ENCODE results near the gene TAS1R3.

Gene TAS1R3

DNA sequence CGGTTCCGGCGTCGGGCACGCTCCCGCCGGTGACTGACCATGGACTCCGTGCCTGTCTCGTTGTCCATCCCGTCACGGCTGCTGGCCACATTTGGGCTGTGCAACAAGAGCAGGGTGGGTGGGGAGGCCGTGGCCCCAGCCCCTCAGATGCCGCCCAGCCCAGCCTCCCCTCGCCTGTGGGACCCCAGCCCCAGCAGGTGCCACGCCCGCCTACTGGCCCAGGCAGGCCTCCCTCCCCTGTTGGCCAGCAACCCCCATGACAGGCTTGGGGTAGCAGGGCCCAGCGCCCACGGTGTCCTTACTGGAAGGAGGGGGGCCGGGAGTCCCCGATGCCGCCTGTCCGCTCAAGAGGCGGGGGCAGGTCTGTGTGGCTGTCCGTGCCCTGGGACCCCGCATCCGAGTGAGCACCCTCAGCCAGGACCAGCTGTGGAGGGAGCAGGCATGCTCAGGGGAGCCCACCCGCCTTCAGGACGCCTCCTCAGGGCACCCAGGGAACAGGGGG lies 11.0 kb downstream of the TAS1R3 start:
- H2BK120ac ChIP-seq (ENCODE audit: low read depth, low read length), result no peak overlapping the region
- no peak overlapping the region for H3K4ac ChIP-seq (ENCODE audit: low read depth in 1 of 2, low read length in 2 of 2)
- H3K4me1 ChIP-seq (ENCODE audit: control insufficient read depth, insufficient read depth, low read depth, low read length), result peaks cover 54% of the 10 kb centered on the region
- H3K36me3 ChIP-seq (ENCODE audit: control insufficient read depth in 1 of 2, insufficient read depth in 2 of 2, low read depth in 1 of 2, low read length in 2 of 2), result peaks cover 31 to 82% of the 10 kb centered on the region in 2 experiments
- H3K27me3 ChIP-seq (ENCODE audit: control insufficient read depth in 1 of 2, insufficient read depth in 1 of 2, low read length in 2 of 2), result no peaks in the 10 kb centered on the region
- no peak overlapping the region for H4K91ac ChIP-seq (ENCODE audit: low read length)
- no peak overlapping the region for H3K18ac ChIP-seq (ENCODE audit: low read depth in 1 of 2, low read length in 2 of 2)
- 98% methylated on average over 24 of the region's 28 CpGs for WGBS
- no peak overlapping the region for H2AK5ac ChIP-seq (ENCODE audit: low read length, severe bottlenecking)
- H3K14ac ChIP-seq (ENCODE audit: low read length in 2 of 2), result no peak overlapping the region
- no peak overlapping the region for H2BK15ac ChIP-seq (ENCODE audit: low read depth, poor library complexity, severe bottlenecking)
- H2BK5ac ChIP-seq (ENCODE audit: low read depth, low read length, poor library complexity, severe bottlenecking), result no peak overlapping the region
- H2BK12ac ChIP-seq (ENCODE audit: low read length in 2 of 2), result no peak overlapping the region
- no peak overlapping the region for H3K4me3 ChIP-seq (ENCODE audit: insufficient read depth in 1 of 2, low read depth in 1 of 2, low read length in 2 of 2)
- H3K9me3 ChIP-seq (ENCODE audit: control insufficient read depth, low read length), result no peaks in the 10 kb centered on the region
- DNase-seq, result no peak
- H3K79me1 ChIP-seq (replicated peaks; ENCODE audit: low read length, poor library complexity, severe bottlenecking), result peaks cover 35% of the 10 kb centered on the region
- no peak overlapping the region for H3K23ac ChIP-seq (ENCODE audit: low read length in 2 of 2)
- H4K8ac ChIP-seq (ENCODE audit: low read length), result no peak overlapping the region
- no peak overlapping the region for H3K9ac ChIP-seq (ENCODE audit: low read length)
- no peak overlapping the region for H3K4me2 ChIP-seq (ENCODE audit: low read length, poor library complexity, severe bottlenecking)
- H3K27ac ChIP-seq (ENCODE audit: low read length, poor library complexity, severe bottlenecking), result no peak overlapping the region
- H2AFZ ChIP-seq (ENCODE audit: low read depth, low read length), result no peak overlapping the region

DNA sequence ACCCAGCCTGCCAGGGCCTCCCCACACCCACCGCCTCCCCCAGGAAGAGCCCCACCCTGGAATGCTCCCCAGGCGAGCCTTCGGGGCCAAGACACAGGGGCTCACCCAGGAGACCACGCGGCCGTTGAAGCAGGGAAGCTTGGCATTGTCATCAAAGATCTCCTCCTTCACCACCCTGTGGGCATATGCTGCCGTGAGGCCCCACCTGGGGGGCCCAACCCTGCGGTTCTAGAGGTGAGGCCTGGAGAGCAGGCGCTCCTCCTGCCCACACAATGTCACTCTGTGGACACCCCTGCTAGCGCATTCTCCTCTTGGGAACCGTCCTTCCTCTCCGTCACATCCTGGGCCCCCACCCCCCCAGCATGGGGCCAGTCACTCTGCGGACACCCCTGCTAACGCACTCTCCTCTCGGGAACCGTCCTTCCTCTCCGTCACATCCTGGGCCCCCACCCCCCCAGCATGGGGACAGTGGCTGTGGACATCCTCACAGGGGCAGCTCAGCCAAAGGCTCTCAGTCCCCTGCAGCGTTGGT lies 11.6 kb downstream of the TAS1R3 start:
- Histone ChIP-seq H3K14ac (ENCODE audit: low read length in 2 of 2) (no peak overlapping the region), H3K4me2 (ENCODE audit: low read length, poor library complexity, severe bottlenecking) (no peak overlapping the region), H2BK5ac (ENCODE audit: low read depth, low read length, poor library complexity, severe bottlenecking) (no peak overlapping the region), H3K23ac (ENCODE audit: low read length in 2 of 2) (no peak overlapping the region), H2AK5ac (ENCODE audit: low read length, severe bottlenecking) (no peak overlapping the region), H3K9me3 (ENCODE audit: control insufficient read depth, low read length) (no peaks in the 10 kb centered on the region), H4K8ac (ENCODE audit: low read length) (no peak overlapping the region), H2AFZ (ENCODE audit: low read depth, low read length) (no peak overlapping the region), H4K91ac (ENCODE audit: low read length) (no peak overlapping the region), H3K9ac (ENCODE audit: low read length) (no peak overlapping the region), H3K27me3 (ENCODE audit: control insufficient read depth in 1 of 2, insufficient read depth in 1 of 2, low read length in 2 of 2) (no peaks in the 10 kb centered on the region), H3K4me3 (ENCODE audit: insufficient read depth in 1 of 2, low read depth in 1 of 2, low read length in 2 of 2) (no peak overlapping the region), H3K4me1 (ENCODE audit: control insufficient read depth, insufficient read depth, low read depth, low read length) (peaks cover 60% of the 10 kb centered on the region), H3K79me1 (replicated peaks; ENCODE audit: low read length, poor library complexity, severe bottlenecking) (peaks cover 34% of the 10 kb centered on the region), H2BK120ac (ENCODE audit: low read depth, low read length) (no peak overlapping the region), H2BK15ac (ENCODE audit: low read depth, poor library complexity, severe bottlenecking) (no peak overlapping the region), H3K27ac (ENCODE audit: low read length, poor library complexity, severe bottlenecking) (no peak overlapping the region), H3K4ac (ENCODE audit: low read depth in 1 of 2, low read length in 2 of 2) (no peak overlapping the region), H3K18ac (ENCODE audit: low read depth in 1 of 2, low read length in 2 of 2) (no peak overlapping the region), H3K36me3 (ENCODE audit: control insufficient read depth in 1 of 2, insufficient read depth in 2 of 2, low read depth in 1 of 2, low read length in 2 of 2) (peaks cover 31 to 77% of the 10 kb centered on the region in 2 experiments), H2BK12ac (ENCODE audit: low read length in 2 of 2) (no peak overlapping the region)
- 95% methylated on average over 18 of the region's 18 CpGs for WGBS
- DNase-seq, result no peak

DNA sequence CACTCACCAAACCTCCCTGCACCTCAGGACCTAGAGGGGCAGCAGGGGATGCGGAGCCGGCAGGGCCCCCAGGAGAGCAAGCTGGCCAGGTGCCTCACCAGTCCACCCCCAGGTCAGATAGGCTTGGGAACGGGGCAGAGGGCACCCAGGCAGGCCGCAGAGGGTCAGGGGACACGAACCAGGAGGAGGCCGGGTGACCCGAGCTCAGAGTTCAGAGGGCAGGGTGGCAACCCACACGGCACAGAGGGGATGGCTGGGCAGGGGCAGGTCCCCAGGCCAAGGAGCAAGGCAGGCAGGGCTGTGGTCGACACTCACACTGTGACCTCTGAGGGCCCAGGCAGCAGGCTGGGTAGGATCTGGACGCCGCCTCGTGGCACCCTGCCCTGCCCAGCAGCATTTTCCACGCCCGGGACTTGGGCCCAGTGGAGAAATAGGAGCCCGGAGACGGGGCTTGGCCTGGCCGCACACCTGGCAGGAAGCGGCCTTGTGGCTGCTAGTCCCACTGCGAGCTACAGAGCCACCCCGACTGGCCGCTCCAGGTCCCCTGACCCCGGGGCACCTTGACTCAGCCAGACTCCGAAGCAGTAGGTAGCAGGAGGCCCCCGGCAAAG lies 12.8 kb downstream of the TAS1R3 start:
- no peak overlapping the region for H2BK5ac ChIP-seq (ENCODE audit: low read depth, low read length, poor library complexity, severe bottlenecking)
- H3K27me3 ChIP-seq (ENCODE audit: control insufficient read depth in 1 of 2, insufficient read depth in 1 of 2, low read length in 2 of 2), result no peaks in the 10 kb centered on the region
- H3K23ac ChIP-seq (ENCODE audit: low read length in 2 of 2), result no peak overlapping the region
- H3K36me3 ChIP-seq (ENCODE audit: control insufficient read depth in 1 of 2, insufficient read depth in 2 of 2, low read depth in 1 of 2, low read length in 2 of 2), result peaks cover 22 to 64% of the 10 kb centered on the region in 2 experiments
- no peak overlapping the region for H3K27ac ChIP-seq (ENCODE audit: low read length, poor library complexity, severe bottlenecking)
- no peak overlapping the region for H3K4ac ChIP-seq (ENCODE audit: low read depth in 1 of 2, low read length in 2 of 2)
- WGBS, result 94% methylated on average over 24 of the region's 24 CpGs
- no peak overlapping the region for H2BK12ac ChIP-seq (ENCODE audit: low read length in 2 of 2)
- no peak overlapping the region for H2AK5ac ChIP-seq (ENCODE audit: low read length, severe bottlenecking)
- no peak overlapping the region for H3K14ac ChIP-seq (ENCODE audit: low read length in 2 of 2)
- H3K9me3 ChIP-seq (ENCODE audit: control insufficient read depth, low read length), result no peaks in the 10 kb centered on the region
- no peak overlapping the region for H3K18ac ChIP-seq (ENCODE audit: low read depth in 1 of 2, low read length in 2 of 2)
- peak overlapping the region; percentile 89 for H3K9ac ChIP-seq (ENCODE audit: low read length)
- H4K8ac ChIP-seq (ENCODE audit: low read length), result no peak overlapping the region
- no peak for DNase-seq
- no peak overlapping the region for H2BK120ac ChIP-seq (ENCODE audit: low read depth, low read length)
- peak overlapping the region in 1 of 2 experiments; percentile 16 for H3K4me3 ChIP-seq (ENCODE audit: insufficient read depth in 1 of 2, low read depth in 1 of 2, low read length in 2 of 2)
- no peak overlapping the region for H2AFZ ChIP-seq (ENCODE audit: low read depth, low read length)
- H3K4me1 ChIP-seq (ENCODE audit: control insufficient read depth, insufficient read depth, low read depth, low read length), result peaks cover 71% of the 10 kb centered on the region
- H3K79me1 ChIP-seq (replicated peaks; ENCODE audit: low read length, poor library complexity, severe bottlenecking), result peaks cover 32% of the 10 kb centered on the region
- H4K91ac ChIP-seq (ENCODE audit: low read length), result no peak overlapping the region
- H3K4me2 ChIP-seq (ENCODE audit: low read length, poor library complexity, severe bottlenecking), result no peak overlapping the region
- no peak overlapping the region for H2BK15ac ChIP-seq (ENCODE audit: low read depth, poor library complexity, severe bottlenecking)

DNA sequence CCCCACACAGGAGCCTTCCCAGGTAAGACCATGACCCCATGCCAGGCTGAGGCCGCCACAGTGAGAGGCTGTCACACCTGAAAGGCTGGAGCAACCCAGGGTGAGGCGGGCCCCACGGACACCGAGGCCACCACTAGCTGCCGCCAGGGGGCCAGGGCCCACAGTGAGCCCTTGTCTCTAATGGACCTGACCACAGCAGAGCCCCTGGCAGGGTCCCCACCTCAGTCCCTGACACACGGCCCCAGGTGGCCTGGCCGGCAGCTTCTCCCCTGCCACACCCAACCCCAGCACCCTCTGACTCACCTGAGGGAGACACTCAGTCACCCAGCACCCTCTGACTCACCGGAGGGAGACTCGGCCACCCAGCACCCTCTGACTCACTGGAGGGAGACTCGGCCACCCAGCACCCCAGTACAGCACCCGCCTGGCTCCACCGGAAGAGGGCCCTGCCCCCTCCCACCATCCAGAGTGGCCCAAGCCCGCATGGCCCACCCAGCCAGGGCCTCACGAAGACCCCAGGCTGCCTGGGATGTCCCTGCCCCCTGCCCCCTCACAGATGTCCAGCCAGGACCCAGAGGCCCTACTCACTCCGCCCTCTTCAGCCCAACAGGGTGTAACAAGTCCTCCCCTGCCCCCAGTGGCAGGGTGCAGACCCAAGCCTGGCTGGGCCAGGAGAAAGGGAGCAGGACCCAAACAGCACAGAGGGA lies 13.7 kb downstream of the TAS1R3 start:
- Histone ChIP-seq H3K9me3 (ENCODE audit: control insufficient read depth, low read length) (no peaks in the 10 kb centered on the region), H2BK15ac (ENCODE audit: low read depth, poor library complexity, severe bottlenecking) (peak overlapping the region; percentile 75), H3K23ac (ENCODE audit: low read length in 2 of 2) (peak overlapping the region in 1 of 2 experiments; percentile 43), H3K18ac (ENCODE audit: low read depth in 1 of 2, low read length in 2 of 2) (peak overlapping the region; percentile 18 to 23), H4K8ac (ENCODE audit: low read length) (peak overlapping the region; percentile 80), H3K36me3 (ENCODE audit: control insufficient read depth in 1 of 2, insufficient read depth in 2 of 2, low read depth in 1 of 2, low read length in 2 of 2) (peaks cover 19 to 55% of the 10 kb centered on the region in 2 experiments), H2BK5ac (ENCODE audit: low read depth, low read length, poor library complexity, severe bottlenecking) (peak overlapping the region; percentile 35), H3K14ac (ENCODE audit: low read length in 2 of 2) (peak overlapping the region in 1 of 2 experiments; percentile 77), H3K4me2 (ENCODE audit: low read length, poor library complexity, severe bottlenecking) (peak overlapping the region; percentile 46), H2AFZ (ENCODE audit: low read depth, low read length) (no peak overlapping the region), H4K91ac (ENCODE audit: low read length) (peak overlapping the region; percentile 90), H3K9ac (ENCODE audit: low read length) (peak overlapping the region; percentile 89), H3K27me3 (ENCODE audit: control insufficient read depth in 1 of 2, insufficient read depth in 1 of 2, low read length in 2 of 2) (no peaks in the 10 kb centered on the region), H3K4me3 (ENCODE audit: insufficient read depth in 1 of 2, low read depth in 1 of 2, low read length in 2 of 2) (peak overlapping the region; percentile 14 to 91), H3K27ac (ENCODE audit: low read length, poor library complexity, severe bottlenecking) (no peak overlapping the region), H2AK5ac (ENCODE audit: low read length, severe bottlenecking) (peak overlapping the region; percentile 85), H3K4ac (ENCODE audit: low read depth in 1 of 2, low read length in 2 of 2) (peak overlapping the region in 1 of 2 experiments; percentile 64), H2BK12ac (ENCODE audit: low read length in 2 of 2) (peak overlapping the region in 1 of 2 experiments; percentile 14), H2BK120ac (ENCODE audit: low read depth, low read length) (no peak overlapping the region), H3K4me1 (ENCODE audit: control insufficient read depth, insufficient read depth, low read depth, low read length) (peaks cover 71% of the 10 kb centered on the region), H3K79me1 (replicated peaks; ENCODE audit: low read length, poor library complexity, severe bottlenecking) (peaks cover 32% of the 10 kb centered on the region)
- 56% methylated on average over 15 of the region's 15 CpGs for WGBS
- DNase-seq, result peak; percentile 61

All from mesenchymal stem cell (in vitro differentiated cells and primary cell).